ENCODE results near the gene PIEZO2. TPM values are rescaled to one million over a fixed set of nuclear protein-coding genes. Genes with fewer than 3 reads are reported as not detected.

PIEZO2 gene
- total RNA-seq, 1 donor from 2014 or later: 8.4 TPM

DNA sequence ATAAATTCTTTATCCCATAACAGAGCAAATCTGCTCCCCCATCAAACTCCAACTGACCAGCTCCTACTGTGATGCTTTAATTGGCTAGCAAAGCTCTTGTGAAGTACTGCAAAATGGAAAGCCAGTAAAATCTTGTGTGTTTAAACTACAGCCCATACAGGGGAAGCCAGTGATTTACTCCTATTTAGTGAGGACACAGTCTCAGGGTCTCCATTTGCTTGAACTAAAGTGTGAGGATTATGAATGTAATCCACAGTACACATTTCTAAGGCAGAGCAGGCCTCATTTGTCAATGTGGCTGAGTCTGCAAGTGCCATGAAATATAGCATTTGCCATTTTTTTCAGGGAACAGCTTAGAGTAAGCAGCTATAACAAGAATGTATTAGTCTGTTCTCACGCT lies 259.3 kb downstream of the PIEZO2 start:
- no peak for DNase-seq (ENCODE audit: low spot score)
- TF ChIP-seq, protein P1, sequence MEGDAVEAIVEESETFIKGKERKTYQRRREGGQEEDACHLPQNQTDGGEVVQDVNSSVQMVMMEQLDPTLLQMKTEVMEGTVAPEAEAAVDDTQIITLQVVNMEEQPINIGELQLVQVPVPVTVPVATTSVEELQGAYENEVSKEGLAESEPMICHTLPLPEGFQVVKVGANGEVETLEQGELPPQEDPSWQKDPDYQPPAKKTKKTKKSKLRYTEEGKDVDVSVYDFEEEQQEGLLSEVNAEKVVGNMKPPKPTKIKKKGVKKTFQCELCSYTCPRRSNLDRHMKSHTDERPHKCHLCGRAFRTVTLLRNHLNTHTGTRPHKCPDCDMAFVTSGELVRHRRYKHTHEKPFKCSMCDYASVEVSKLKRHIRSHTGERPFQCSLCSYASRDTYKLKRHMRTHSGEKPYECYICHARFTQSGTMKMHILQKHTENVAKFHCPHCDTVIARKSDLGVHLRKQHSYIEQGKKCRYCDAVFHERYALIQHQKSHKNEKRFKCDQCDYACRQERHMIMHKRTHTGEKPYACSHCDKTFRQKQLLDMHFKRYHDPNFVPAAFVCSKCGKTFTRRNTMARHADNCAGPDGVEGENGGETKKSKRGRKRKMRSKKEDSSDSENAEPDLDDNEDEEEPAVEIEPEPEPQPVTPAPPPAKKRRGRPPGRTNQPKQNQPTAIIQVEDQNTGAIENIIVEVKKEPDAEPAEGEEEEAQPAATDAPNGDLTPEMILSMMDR (IDR thresholded peaks at IDR 0.05; ENCODE audit: unreplicated experiment): no peak
- Mint-ChIP-seq H3K9me3 (ENCODE audit: unreplicated experiment) (no peaks in the 10 kb centered on the region), H3K4me3 (ENCODE audit: unreplicated experiment) (no peak overlapping the region), H3K27ac (ENCODE audit: unreplicated experiment) (no peak overlapping the region), H3K36me3 (ENCODE audit: low read depth, unreplicated experiment) (no peaks in the 10 kb centered on the region), H3K4me1 (ENCODE audit: unreplicated experiment) (no peaks in the 10 kb centered on the region), H3K27me3 (ENCODE audit: unreplicated experiment) (no peaks in the 10 kb centered on the region)

DNA sequence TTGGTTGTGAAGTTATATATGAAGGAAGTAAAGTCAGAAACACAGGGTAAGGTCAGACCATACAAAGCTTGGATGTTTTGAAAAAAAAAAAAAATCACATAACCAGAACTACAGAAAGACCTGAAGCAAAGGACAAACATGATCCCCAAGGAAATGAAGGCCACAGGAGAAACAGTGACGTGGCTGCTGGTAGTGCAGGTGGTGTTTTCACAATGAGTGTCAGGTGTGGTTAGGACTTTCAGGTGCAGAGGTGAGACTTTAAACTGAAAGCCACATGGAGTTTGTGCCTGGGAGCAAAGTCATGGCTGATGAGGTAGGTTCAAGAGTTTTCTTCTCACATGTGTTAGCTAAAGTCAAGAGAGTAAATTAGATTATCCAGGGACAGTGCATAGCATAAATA lies 270.7 kb downstream of the PIEZO2 start:
- Mint-ChIP-seq H3K36me3 (ENCODE audit: low read depth, unreplicated experiment) (no peaks in the 10 kb centered on the region), H3K27ac (ENCODE audit: unreplicated experiment) (no peak overlapping the region), H3K4me1 (ENCODE audit: unreplicated experiment) (no peaks in the 10 kb centered on the region), H3K9me3 (ENCODE audit: unreplicated experiment) (no peaks in the 10 kb centered on the region), H3K4me3 (ENCODE audit: unreplicated experiment) (no peak overlapping the region), H3K27me3 (ENCODE audit: unreplicated experiment) (peaks cover 3% of the 10 kb centered on the region)
- TF ChIP-seq, protein P1 (IDR thresholded peaks at IDR 0.05; ENCODE audit: unreplicated experiment): no peak
- no peak for DNase-seq (ENCODE audit: low spot score)

DNA sequence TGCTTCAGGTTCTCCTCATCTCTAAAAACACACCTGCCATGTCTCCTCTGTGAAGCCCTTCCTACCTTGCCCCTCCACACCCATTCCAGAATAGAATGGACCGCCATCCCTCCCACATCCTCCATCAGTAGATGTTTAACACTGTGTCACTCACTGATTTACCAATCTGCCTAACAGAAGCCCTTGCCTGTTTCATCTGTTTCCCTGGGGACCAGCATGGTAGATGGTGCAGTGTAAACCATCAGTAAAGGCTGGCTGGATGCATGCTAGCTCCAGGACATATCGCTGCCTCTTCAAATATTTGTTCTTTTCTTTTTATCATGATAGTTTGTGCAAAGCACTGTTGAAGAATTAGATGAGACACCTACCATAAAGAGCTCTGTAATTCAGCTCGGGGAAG lies 271.4 kb downstream of the PIEZO2 start:
- Mint-ChIP-seq H3K36me3 (ENCODE audit: low read depth, unreplicated experiment) (no peaks in the 10 kb centered on the region), H3K4me3 (ENCODE audit: unreplicated experiment) (no peak overlapping the region), H3K27me3 (ENCODE audit: unreplicated experiment) (peaks cover 3% of the 10 kb centered on the region), H3K4me1 (ENCODE audit: unreplicated experiment) (no peaks in the 10 kb centered on the region), H3K27ac (ENCODE audit: unreplicated experiment) (no peak overlapping the region), H3K9me3 (ENCODE audit: unreplicated experiment) (no peaks in the 10 kb centered on the region)
- DNase-seq (ENCODE audit: low spot score): no peak
- TF ChIP-seq, protein P1 (IDR thresholded peaks at IDR 0.05; ENCODE audit: unreplicated experiment): no peak

DNA sequence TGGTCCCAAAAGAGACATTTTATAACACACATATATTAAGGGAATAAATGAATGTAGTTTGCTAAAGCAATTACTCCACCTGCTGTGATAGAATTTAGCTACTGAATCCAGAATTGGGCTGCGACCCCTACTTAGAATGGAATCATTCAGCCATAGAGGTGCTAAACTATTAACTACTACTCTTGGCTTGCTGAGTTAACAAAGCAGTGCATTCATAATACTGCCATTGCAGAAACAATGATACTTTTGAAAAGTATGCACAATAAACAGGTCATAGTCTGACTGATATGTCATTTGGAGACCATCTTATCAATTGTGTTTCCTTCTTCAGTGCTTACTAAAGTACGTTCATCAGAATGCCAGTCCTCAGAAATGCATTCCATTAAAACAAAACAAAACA lies 273.6 kb downstream of the PIEZO2 start:
- H3K36me3 Mint-ChIP-seq (ENCODE audit: low read depth, unreplicated experiment): no peaks in the 10 kb centered on the region
- no peak overlapping the region for H3K27ac Mint-ChIP-seq (ENCODE audit: unreplicated experiment)
- H3K4me3 Mint-ChIP-seq (ENCODE audit: unreplicated experiment): no peak overlapping the region
- no peak for DNase-seq (ENCODE audit: low spot score)
- no peaks in the 10 kb centered on the region for H3K9me3 Mint-ChIP-seq (ENCODE audit: unreplicated experiment)
- no peaks in the 10 kb centered on the region for H3K4me1 Mint-ChIP-seq (ENCODE audit: unreplicated experiment)
- TF ChIP-seq, protein P1 (IDR thresholded peaks at IDR 0.05; ENCODE audit: unreplicated experiment): no peak
- peaks cover 3% of the 10 kb centered on the region for H3K27me3 Mint-ChIP-seq (ENCODE audit: unreplicated experiment)

DNA sequence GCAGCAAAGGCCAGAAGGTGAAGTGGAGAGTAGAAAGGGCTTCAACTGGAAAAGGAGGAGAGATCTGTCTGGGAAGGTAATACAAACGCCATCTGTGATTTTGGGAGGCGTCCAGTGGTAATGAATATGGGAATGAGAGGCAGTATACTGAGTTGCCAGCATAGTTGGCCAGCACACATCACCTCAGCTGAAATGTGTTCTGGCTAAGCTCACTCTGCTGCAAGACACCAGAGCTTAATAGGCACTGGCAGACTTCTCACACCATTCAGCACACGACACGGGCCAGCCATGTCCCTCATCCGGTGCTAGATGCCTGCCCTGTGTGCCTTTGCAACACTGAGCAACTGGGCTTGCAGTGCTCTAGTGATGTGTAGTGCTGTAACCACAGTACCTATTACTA lies 277.1 kb downstream of the PIEZO2 start:
- H3K4me3 Mint-ChIP-seq (ENCODE audit: unreplicated experiment): no peak overlapping the region
- DNase-seq (ENCODE audit: low spot score): no peak
- H3K36me3 Mint-ChIP-seq (ENCODE audit: low read depth, unreplicated experiment): no peaks in the 10 kb centered on the region
- no peaks in the 10 kb centered on the region for H3K9me3 Mint-ChIP-seq (ENCODE audit: unreplicated experiment)
- no peak overlapping the region for H3K27ac Mint-ChIP-seq (ENCODE audit: unreplicated experiment)
- TF ChIP-seq, protein P1 (IDR thresholded peaks at IDR 0.05; ENCODE audit: unreplicated experiment): no peak
- peaks cover 3% of the 10 kb centered on the region for H3K27me3 Mint-ChIP-seq (ENCODE audit: unreplicated experiment)
- H3K4me1 Mint-ChIP-seq (ENCODE audit: unreplicated experiment): no peaks in the 10 kb centered on the region

Measured in endothelial cell (in vitro differentiated cells).